Mesothelial cell of epicardium (in vitro differentiated cells): ENCODE data around the gene MRNIP. TPM values are rescaled to one million over a fixed set of nuclear protein-coding genes. Genes with fewer than 3 reads are reported as not detected.

ENCODE experiments used
- DNase-seq, 2 experiments: peaks; one replicate each; pipeline ENCODE4 v3.0.0; 2021; ENCODE audit warnings: low spot score in 2 of 2; ENCODE audit not compliant: unreplicated experiment in 2 of 2
- H3K27ac Mint-ChIP-seq: 2 replicates; pipeline ENCODE4 v1.8.0; 2021; ENCODE audit warnings: mixed read lengths
- H3K27me3 Mint-ChIP-seq: 2 replicates; pipeline ENCODE4 v1.8.0; 2021; ENCODE audit warnings: low read depth, mixed read lengths
- H3K36me3 Mint-ChIP-seq: 2 replicates; pipeline ENCODE4 v1.8.0; 2021; ENCODE audit warnings: mixed read lengths
- H3K4me1 Mint-ChIP-seq: 2 replicates; pipeline ENCODE4 v1.8.0; 2021; ENCODE audit warnings: mixed read lengths
- H3K4me3 Mint-ChIP-seq: 2 replicates; pipeline ENCODE4 v1.8.0; 2021; ENCODE audit warnings: mild to moderate bottlenecking, moderate library complexity, mixed read lengths
- H3K9me3 Mint-ChIP-seq: 2 replicates; pipeline ENCODE4 v1.8.0; 2021; ENCODE audit warnings: mixed read lengths
- CTCF ChIP-seq: fragments of 200-600 bp; sonication (generic); IDR thresholded peaks from one replicate; pipeline ENCODE4 v1.5.0; 2021; ENCODE audit warnings: antibody characterized with exemption; ENCODE audit not compliant: unreplicated experiment
- total RNA-seq: library from RNA; stranded (reverse); gene quantifications from 3 replicates; pipeline ENCODE4 v1.2.1, GENCODE V29; 2021

MRNIP gene
- total RNA-seq, 1 donor from 2014 or later, result 47.0 TPM

GRCh38 chr5:179900206-179900605, 41.6 kb upstream of the MRNIP start:
- no peak for DNase-seq
- Mint-ChIP-seq H3K9me3 (no peaks in the 10 kb centered on the region), H3K4me3 (no peak overlapping the region), H3K27ac (no peak overlapping the region), H3K27me3 (no peaks in the 10 kb centered on the region), H3K36me3 (peaks cover 27% of the 10 kb centered on the region), H3K4me1 (no peaks in the 10 kb centered on the region)
- no peak for TF ChIP-seq CTCF

DNA sequence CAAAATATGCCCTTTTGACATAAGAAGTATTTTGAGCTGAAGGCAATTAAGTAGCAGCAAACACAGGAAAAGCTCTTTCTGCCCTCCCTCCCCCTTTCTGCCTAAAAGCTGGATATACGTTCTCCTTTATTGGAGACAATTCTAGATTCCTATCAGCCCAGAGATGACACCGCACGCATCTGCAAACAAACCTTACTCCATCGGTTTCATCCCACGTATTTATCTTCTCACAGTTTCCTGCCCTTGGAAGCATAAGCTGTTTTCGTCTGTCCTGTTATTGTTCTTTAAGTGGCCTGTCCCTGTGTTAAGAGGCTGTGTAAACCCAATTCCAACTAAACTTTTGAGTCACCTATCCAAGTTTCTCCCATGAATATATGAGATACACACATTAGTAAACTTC, 37.2 kb upstream of the MRNIP start:
- H3K4me1 Mint-ChIP-seq, result no peaks in the 10 kb centered on the region
- peaks cover 23% of the 10 kb centered on the region for H3K36me3 Mint-ChIP-seq
- no peaks in the 10 kb centered on the region for H3K27me3 Mint-ChIP-seq
- no peak for DNase-seq
- H3K9me3 Mint-ChIP-seq, result no peaks in the 10 kb centered on the region
- no peak overlapping the region for H3K4me3 Mint-ChIP-seq
- no peak for TF ChIP-seq CTCF
- no peak overlapping the region for H3K27ac Mint-ChIP-seq

DNA sequence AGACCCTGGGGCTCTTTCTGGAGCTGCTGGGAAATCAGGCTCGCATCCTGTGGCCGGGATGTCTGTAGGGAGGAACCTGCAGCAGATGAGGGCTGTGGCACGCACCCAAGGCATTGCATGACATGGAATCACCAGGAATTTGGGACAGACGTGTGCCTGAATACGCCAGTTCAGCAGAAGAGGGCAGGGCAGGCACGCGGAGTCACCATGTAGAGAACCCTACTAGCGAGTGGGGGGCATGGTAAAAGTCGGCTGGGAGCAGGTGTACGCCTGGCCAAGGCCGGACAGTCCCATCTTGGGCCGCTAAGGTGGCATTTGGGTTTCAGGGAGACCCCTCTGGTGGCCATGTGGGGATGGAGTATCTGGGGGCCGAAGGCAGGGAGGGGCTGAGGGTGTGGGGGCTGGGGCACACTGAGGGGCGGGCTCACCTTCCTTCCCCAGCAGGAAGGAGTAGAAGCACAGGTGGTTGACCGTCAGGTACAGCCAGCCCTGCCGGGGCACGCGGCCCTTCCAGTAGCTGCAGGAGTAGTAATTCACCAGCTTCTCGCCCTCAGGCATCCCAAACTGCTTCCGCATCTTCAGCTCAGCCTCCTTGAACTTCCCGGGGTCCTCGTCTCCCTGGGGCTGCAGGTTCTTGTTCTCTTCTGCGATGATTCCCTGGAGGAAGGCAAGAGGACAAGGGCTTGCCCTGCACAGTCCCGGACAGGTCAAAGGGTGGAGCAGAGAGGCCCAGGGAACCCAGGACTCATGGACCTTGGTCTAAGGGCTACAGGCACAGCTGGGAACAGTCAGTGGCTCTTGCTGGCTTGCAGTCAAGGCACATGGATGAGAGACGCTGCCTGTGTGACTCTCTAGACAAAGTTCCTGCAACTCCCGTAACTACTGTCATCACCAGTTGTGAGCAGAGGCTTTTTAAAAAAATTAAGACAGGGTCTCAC, 35.6 kb upstream of the MRNIP start:
- peaks cover 28% of the 10 kb centered on the region for H3K36me3 Mint-ChIP-seq
- no peak for DNase-seq
- no peak for TF ChIP-seq CTCF
- no peak overlapping the region for H3K27ac Mint-ChIP-seq
- H3K4me1 Mint-ChIP-seq, result no peaks in the 10 kb centered on the region
- H3K9me3 Mint-ChIP-seq, result no peaks in the 10 kb centered on the region
- no peak overlapping the region for H3K4me3 Mint-ChIP-seq
- H3K27me3 Mint-ChIP-seq, result no peaks in the 10 kb centered on the region

- no peaks in the 10 kb centered on the region for H3K4me1 Mint-ChIP-seq
- DNase-seq, result no peak
- TF ChIP-seq CTCF, result no peak
- H3K9me3 Mint-ChIP-seq, result no peaks in the 10 kb centered on the region
- no peak overlapping the region for H3K4me3 Mint-ChIP-seq
- peaks cover 29% of the 10 kb centered on the region for H3K36me3 Mint-ChIP-seq
- H3K27me3 Mint-ChIP-seq, result no peaks in the 10 kb centered on the region
- peak overlapping the region; percentile 12 for H3K27ac Mint-ChIP-seq
Observed at GRCh38 chr5:179893076-179893957, 34.7 kb upstream of the MRNIP start.

DNA sequence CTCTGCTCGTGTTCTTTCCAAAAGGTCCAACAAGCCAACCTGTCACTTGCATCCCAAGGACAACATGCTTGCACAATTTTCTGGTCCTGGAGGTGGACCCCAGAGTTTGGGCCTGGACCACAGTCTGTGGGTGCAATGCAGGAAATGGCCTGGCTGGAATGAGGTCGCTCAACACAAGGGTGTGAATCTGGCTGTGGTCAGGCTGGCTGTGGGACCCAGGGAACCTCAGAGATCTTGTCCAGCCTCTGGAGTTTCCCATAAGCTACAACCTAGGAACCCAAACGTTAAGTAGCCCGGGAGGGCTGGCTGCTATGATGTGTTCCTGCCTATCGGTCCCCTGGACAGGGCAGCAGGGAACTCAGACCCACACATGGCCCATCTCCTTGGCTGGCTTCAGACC, 33.6 kb upstream of the MRNIP start:
- no peak overlapping the region for H3K4me3 Mint-ChIP-seq
- no peaks in the 10 kb centered on the region for H3K4me1 Mint-ChIP-seq
- H3K9me3 Mint-ChIP-seq, result no peaks in the 10 kb centered on the region
- peaks cover 33% of the 10 kb centered on the region for H3K36me3 Mint-ChIP-seq
- TF ChIP-seq CTCF, result no peak
- H3K27me3 Mint-ChIP-seq, result no peaks in the 10 kb centered on the region
- no peak for DNase-seq
- no peak overlapping the region for H3K27ac Mint-ChIP-seq
